ENCODE measurements around the gene IGF1. TPM values are rescaled to one million over a fixed set of nuclear protein-coding genes. Genes with fewer than 3 reads are reported as not detected.

The IGF1 gene
- total and polyA plus RNA-seq, 10 of the 15 experiments (the other 5 are each of a cell fraction or from before 2014, with no cell fraction given), result 2.4 to 9.2 (median 3.5) TPM

GRCh38 chr12:102508052-102508451, 27.7 kb upstream of the IGF1 start:
- no TSS peak for BruUV-seq (replicated peaks)
- Histone ChIP-seq H3K4me1 (ENCODE audit: control insufficient read depth, insufficient read depth, low read length) (peaks cover 20% of the 10 kb centered on the region), H3K79me2 (ENCODE audit: control insufficient read depth, insufficient read depth, low read length) (no peaks in the 10 kb centered on the region), H3K27me3 (replicated peaks in 1 of 2; ENCODE audit: control insufficient read depth in 2 of 2, insufficient read depth in 2 of 2, low read length in 1 of 2) (no peaks in the 10 kb centered on the region), H3K9me3 (replicated peaks; ENCODE audit: control insufficient read depth, insufficient read depth, low read length) (no peaks in the 10 kb centered on the region; the same call in 2 of the 3 replicates), H4K20me1 (ENCODE audit: control insufficient read depth, insufficient read depth) (no peaks in the 10 kb centered on the region), H3K4me3 (no peak overlapping the region), H3K36me3 (ENCODE audit: control insufficient read depth in 2 of 2, insufficient read depth in 2 of 2, low read length in 1 of 2) (no peaks in the 10 kb centered on the region), H3K9ac (ENCODE audit: control insufficient read depth, insufficient read depth, low read length) (no peak overlapping the region), H3K27ac (ENCODE audit: control insufficient read depth, insufficient read depth) (no peak overlapping the region), H3K4me2 (ENCODE audit: control insufficient read depth, insufficient read depth) (no peak overlapping the region), H2AFZ (ENCODE audit: control insufficient read depth, low read depth, low read length) (no peak overlapping the region)
- in situ Hi-C loops (cut with MboI) (no loop called here), intact Hi-C loops (cut with micrococcal nuclease; ENCODE audit: unreplicated experiment) (no loop called here)
- no peak for FAIRE-seq
- POLR2A ChIA-PET, result no interaction called here
- SMC1A ChIA-PET (ENCODE audit: uncharacterized antibody, unreplicated experiment), result interaction anchor here (1.1 kb wide), 1 partner anchor 34 kb away, joined by 3 read pairs; no protein-coding TSS in a partner anchor
- no peak for DNase-seq (ENCODE audit: low read depth, low spot score)
- no peak for ATAC-seq
- RAD21 ChIA-PET (ENCODE audit: unreplicated experiment), result no interaction called here
- CTCF ChIA-PET, result no interaction called here
- no peak for TF ChIP-seq ZNF622 (IDR thresholded peaks at IDR 0.05)
- TF ChIP-seq ZBTB40 (IDR thresholded peaks at IDR 0.05; ENCODE audit: borderline replicate concordance), result peak; percentile 87
- TF ChIP-seq TARDBP (IDR thresholded peaks at IDR 0.05; ENCODE audit: borderline replicate concordance), result no peak

- no TSS peak for BruUV-seq (replicated peaks)
- Histone ChIP-seq H4K20me1 (ENCODE audit: control insufficient read depth, insufficient read depth) (no peaks in the 10 kb centered on the region), H3K4me3 (no peak overlapping the region), H3K36me3 (ENCODE audit: control insufficient read depth in 2 of 2, insufficient read depth in 2 of 2, low read length in 1 of 2) (no peaks in the 10 kb centered on the region), H3K27ac (ENCODE audit: control insufficient read depth, insufficient read depth) (no peak overlapping the region), H3K27me3 (replicated peaks in 1 of 2; ENCODE audit: control insufficient read depth in 2 of 2, insufficient read depth in 2 of 2, low read length in 1 of 2) (no peaks in the 10 kb centered on the region), H2AFZ (ENCODE audit: control insufficient read depth, low read depth, low read length) (no peak overlapping the region), H3K9me3 (replicated peaks; ENCODE audit: control insufficient read depth, insufficient read depth, low read length) (no peaks in the 10 kb centered on the region; the same call in 2 of the 3 replicates), H3K4me1 (ENCODE audit: control insufficient read depth, insufficient read depth, low read length) (peaks cover 16% of the 10 kb centered on the region), H3K4me2 (ENCODE audit: control insufficient read depth, insufficient read depth) (no peak overlapping the region), H3K79me2 (ENCODE audit: control insufficient read depth, insufficient read depth, low read length) (no peaks in the 10 kb centered on the region), H3K9ac (ENCODE audit: control insufficient read depth, insufficient read depth, low read length) (no peak overlapping the region)
- TF ChIP-seq TARDBP (IDR thresholded peaks at IDR 0.05; ENCODE audit: borderline replicate concordance) (no peak), FOS (IDR thresholded peaks at IDR 0.05; ENCODE audit: borderline replicate concordance, extremely low read depth, insufficient read length) (no peak), ATF7 (IDR thresholded peaks at IDR 0.05; ENCODE audit: low read depth) (no peak), RCOR1 (conservative IDR thresholded peaks at IDR 0.05; ENCODE audit: low read depth, low read length) (no peak)
- ChIA-PET POLR2A (no interaction called here), CTCF (no interaction called here), SMC1A (ENCODE audit: uncharacterized antibody, unreplicated experiment) (interaction anchor here (1.1 to 1.2 kb wide), 2 partner anchors 21 to 35 kb away, joined by 3 to 4 read pairs; no protein-coding TSS in a partner anchor), RAD21 (ENCODE audit: unreplicated experiment) (no interaction called here)
- DNase-seq (ENCODE audit: low read depth, low spot score) (no peak), FAIRE-seq (no peak), ATAC-seq (no peak)
- WGBS (ENCODE audit: insufficient coverage, insufficient replicate concordance, low lambda C conversion rate, missing lambda C conversion rate), result 2% methylated on average over 2 of the region's 2 CpGs
- in situ Hi-C loops (cut with MboI), result no loop called here
- intact Hi-C loops (cut with micrococcal nuclease; ENCODE audit: unreplicated experiment), result no loop called here
Measured at GRCh38 chr12:102507301-102507700, 26.9 kb upstream of the IGF1 start.
